DMS114 treated with DMSO at 0.1 percent for 48 hours (cell line): ENCODE data around the gene CACNA1B.

Experiments
- DNase-seq: peaks from one replicate; lab custom pipeline; 2025; ENCODE audit not compliant: unreplicated experiment; lab: John Stamatoyannopoulos, UW

Gene CACNA1B

DNA sequence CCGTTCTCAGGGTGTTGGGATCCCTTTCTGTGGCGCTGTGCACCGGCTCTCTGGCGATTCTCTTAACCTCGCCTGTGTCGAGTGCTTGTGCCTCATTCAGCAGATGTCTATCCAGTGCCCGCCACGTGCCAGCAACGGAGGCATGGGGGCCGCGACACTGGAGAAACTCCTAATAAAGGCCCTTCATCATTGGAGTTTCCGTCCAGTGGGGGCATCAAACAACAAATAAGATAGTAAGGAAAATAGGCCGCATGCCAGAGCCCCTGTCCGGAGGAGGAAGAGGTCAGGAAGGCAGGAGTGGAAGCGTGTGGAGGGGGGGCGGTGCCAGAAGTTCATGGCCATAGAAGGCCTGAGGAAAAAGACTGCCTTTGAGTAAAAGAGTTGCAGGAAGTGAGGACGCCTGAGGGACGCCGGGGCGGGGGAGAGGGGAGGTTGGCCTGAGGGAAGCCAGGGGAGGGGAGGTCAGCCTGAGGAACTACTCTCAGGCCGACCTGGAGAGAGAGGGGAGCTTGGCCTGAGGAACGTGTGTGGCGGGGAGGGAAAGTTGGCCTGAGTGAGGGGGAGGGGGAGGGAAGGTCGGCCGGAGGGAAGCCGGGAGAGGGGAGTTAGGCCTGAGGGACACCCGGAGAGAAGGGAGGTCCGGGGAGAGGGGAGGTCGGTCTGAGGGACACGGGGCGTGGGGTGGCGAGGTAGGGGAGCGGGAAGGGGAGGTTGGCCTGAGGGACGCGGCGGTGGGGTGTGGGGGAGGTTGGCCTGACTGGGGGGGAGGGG lies 82.2 kb downstream of the CACNA1B start:
- DNase-seq: no peak

DNA sequence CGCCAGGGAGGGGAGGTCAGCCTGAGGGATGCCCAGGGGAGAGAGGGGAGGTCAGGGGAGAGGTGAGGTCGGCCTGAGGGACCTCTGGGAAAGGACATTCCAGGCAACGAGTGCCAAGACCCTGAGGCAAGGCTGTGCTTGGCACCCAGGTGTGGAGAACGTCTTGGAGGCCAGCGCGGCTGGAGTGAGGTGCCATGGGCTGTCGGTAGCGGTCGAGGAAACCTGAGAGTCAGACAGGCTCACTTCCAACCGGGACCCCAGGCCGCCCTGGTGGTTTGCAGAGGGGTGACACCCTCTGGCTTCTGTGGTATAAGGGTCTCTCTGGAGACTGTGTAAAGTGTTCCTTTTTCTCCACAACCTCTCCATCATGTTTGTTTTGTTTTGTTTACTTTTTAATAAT lies 82.9 kb downstream of the CACNA1B start:
- no peak for DNase-seq

DNA sequence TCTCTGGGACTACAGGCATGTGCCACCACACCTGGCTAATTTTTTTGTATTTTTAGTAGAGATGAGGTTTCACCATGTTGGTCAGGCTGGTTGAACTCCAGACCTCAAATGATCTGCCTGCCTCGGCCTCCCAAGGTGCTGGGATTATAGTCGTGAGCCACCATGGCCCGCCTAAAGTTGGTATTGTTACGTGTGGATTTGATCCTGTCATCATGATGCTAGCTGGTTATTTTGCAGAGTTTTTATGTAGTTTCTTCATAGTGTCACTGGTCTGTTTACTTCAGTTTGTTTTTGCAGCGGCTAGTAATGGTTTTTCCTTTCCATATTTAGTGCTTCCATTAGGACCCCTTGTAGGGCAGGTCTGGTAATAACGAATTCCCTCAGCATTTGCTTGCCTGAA lies 85.9 kb downstream of the CACNA1B start:
- no peak for DNase-seq

DNA sequence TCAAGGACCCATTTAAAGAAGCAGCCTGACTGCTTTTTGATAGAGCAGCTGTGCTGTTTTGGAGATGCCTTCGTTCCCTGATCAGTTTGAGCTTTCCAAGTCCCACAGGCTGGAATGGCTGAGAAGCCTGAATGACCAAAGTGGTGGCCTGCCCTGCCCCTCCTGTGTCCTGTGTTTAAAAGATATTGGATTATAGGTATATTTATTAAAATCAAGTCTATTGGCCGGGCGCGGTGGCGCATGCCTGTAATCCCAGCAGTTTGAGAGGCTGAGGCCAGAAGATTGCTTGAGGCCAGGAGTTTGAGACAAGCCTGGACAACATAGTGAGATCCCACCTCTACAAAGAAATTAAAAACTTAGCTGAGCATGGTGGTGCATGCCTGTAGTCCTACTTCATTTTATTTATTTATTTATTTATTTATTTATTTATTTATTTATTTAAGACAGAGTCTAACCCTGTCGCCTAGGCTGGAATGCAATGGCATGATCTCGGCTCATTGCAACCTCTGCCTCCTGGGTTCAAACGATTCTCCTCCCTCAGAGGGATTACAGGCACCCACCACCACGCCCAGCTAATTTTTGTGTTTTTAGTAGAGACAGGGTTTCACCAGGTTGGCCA lies 87.7 kb downstream of the CACNA1B start:
- no peak for DNase-seq

DNA sequence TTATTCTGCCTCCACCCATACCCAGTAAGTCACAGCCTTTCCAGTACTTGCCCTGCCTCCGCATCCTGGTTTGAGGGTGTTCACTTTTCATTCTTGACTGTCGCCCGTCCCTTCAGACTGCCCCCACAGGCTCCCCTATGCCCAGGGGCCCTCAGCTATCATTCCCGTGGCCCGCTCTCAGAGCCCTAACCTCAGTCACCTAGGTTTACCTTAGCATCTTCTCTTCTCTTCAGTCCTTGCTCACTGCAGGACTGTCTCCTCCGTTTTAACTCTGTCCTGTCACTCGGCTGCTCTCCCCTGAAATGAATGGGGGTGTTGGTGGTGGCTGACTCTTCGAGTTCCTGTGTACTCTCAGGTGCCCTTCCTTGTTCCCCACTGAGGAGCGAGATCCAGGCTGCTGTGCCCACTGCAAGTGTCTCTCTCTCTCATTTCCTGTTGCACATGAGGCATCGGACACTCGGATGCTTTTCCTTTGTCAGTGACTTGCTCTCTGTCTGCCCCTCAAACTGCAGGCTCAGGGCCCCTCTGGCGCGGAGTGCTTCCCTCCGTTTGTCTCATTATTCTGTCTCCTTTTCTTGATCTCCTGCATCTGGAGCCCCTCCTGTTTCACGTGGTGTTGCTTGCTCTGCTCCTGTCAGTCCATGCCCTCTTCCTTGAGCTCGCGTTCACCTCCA lies 89.8 kb downstream of the CACNA1B start:
- no peak for DNase-seq

DNA sequence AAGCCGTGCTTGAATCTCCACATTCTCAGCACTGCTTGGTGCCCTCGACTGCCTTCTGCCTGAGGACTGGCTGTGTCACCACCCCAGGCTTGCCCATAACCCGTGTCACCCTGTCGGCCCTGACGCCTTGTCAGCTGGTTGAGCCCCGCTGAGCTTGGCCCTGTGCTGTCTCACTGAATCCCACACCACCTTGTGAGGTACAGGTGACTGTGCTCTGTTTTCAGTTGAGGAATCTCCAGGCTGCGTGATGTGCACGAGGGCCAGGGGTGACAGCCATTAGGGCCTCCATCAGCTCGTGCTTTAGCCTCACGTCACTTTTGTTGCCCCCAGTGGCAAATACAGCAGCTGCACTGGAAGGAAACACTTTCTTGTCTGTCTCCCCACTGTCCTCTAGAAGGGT lies 90.7 kb downstream of the CACNA1B start:
- DNase-seq: no peak

DNA sequence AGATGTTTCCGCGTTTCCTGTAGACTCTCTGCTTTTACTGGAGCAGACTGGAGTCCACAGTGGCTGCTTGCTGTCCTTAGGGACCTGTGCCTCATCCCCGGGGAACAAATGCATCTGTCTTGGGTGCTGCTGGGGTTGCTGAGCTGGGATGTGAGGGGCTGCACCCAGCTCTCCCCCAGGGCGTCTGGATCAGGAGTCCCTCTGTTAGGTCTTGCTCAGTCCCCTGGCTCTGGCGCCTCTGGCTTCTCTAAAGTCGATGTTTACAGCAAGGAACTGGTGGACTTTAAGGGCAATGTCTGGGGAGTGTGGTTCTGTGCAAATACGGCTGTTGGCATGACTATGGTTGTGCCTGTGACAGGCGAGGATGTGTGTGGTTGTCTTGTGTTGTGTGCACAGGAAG lies 91.4 kb downstream of the CACNA1B start:
- no peak for DNase-seq

DNA sequence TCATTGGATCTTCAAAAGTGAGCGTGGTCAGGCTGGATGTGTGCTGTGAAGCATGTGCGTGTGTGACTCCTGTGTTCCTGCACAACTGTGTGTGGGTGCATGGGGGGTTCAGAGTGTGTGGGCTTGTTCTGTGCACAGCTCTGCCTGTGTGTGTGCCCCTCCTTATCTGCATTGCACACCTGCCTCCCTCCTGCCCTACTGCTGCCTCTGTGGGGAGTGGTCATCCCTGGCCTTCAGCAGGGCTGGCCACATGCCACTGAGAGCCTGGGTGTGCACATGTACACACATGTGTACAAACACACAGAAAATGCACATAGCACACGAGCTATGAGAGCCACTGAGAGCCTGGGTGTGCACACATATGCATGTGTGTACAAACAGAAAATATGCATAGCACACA lies 92.1 kb downstream of the CACNA1B start:
- DNase-seq: no peak

DNA sequence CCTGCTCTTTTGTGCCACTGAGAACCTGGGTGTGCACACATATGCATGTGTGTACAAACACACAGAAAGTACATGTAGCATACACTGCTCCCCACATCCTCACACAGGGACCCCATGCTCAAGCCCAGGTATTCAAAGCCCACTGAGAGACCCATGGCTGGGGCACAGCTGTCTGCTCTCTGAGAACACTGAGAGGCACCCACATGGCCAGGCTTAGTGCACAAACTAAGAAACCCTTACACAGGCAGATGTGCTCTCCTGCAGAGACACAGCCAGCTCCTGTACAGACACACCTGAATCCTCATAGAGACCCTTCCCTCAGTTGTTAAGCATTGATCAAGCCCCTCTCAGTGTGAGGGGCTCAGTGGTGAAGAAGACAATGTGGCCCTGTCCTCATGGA lies 92.5 kb downstream of the CACNA1B start:
- no peak for DNase-seq

DNA sequence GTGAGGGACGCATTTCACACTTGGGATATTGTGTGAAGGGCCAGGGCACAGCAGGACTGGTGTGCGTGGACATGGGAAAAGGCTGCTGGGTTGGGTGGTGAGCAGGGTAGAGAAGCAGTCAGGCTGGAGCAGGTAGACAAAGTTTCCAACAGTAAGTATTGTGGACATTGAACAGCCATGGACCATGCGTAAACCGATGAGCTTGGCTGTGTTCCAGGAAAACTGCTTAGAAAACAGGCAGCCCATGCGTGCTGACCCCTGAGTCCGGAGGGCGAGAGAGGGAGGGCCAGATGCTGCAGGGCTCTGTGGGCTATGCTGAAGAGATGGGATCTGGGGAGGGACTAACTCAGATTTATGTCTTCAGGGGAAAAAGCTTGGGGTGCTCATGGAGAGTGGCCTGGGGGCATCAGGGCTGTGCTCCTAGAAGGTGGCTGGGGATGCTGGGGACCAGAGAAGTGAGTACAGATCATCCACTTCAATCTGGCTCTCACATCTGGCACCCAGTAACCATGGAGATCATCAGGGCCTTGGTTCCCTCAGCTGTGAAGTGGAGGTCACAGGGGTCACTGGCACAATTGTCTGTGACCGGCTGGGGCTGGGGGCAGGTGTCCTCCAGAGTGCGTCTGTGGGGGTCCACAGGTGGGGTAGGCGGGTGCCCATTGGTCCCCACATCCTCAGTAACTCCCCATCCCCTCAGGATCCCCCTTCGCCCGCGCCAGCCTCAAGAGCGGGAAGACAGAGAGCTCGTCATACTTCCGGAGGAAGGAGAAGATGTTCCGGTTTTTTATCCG lies 93.3 kb downstream of the CACNA1B start:
- DNase-seq: no peak

DNA sequence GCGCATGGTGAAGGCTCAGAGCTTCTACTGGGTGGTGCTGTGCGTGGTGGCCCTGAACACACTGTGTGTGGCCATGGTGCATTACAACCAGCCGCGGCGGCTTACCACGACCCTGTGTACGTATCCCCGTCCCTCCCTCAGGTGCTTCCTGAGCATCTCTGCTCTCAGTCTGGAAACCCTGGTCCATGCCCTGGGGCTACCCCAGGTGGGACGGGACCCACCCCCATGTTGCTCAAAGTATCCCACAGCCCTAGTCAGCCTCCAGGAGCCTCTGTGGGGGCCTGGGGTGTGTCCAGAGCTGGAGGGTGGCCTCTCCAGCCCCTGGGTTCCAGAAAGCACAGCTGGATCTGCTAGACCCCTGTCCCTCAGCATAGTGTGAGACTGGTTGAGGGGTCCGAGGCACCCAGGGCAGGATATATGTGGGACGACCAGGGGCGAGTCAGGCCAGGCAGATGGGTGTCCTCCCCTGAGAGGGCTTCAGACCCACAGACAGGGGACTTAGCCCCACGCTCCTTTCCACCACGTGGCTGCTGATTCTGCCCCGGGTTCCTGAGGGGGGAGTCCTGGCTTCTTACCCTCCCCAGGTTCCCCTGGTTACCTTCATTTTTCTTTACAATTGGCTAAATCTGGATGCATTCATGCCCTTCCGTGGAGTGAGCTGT lies 94.0 kb downstream of the CACNA1B start:
- no peak for DNase-seq

DNA sequence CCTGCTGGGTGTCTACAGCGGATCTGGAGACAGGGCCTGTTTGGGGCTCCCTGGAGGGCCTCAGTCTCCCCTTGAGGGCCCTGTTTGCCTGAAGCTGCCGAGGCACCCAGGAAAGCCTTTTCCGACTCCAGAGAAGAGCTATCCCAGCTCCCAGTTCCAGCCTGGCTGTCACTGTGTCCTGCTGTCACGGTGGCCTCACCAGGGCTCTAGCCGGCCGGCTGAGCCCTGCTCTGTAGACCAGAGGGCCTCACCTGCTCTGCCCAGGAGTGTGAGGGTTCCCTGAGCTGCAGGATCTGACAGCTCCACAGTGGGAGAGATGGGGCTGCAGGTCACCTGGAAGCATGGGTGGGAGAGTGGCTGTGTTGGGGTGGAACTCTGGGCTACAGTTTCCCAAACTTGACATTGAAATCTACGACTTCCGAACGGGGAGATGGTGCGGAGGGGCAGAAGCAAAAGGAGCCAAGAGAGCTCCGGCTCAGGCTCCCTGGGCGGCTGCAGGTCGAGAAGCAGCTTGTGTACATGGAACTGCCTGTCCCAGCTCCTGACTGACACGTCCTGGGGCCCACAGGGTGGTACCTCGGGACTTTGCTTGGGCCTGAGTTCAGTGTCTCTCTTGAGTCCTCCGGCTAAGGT lies 94.9 kb downstream of the CACNA1B start:
- DNase-seq: no peak

DNA sequence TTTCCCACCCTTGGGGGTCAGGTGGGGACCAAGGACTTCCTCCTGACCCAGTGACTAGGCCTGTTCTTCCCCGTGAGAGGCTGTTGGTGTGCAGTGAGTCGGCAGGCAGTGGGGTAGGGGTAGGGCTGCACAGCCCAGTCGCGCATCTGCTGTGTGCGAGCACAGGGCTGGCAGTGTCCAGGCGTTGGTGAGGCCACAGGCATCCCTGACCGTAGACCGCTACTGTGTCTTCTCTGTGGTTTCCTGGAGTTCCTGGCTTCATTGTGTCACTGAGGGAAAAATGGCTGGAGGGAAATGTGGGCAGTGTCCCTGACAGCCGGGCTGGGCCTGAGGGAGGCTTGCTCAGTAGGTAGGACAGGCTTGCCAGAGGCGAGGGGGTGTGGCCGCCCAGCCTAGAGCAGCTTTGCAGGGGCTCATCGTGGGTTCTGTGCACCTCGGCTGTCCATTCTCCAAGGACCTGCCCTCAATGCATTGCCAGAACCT lies 95.4 kb downstream of the CACNA1B start:
- DNase-seq: no peak

DNA sequence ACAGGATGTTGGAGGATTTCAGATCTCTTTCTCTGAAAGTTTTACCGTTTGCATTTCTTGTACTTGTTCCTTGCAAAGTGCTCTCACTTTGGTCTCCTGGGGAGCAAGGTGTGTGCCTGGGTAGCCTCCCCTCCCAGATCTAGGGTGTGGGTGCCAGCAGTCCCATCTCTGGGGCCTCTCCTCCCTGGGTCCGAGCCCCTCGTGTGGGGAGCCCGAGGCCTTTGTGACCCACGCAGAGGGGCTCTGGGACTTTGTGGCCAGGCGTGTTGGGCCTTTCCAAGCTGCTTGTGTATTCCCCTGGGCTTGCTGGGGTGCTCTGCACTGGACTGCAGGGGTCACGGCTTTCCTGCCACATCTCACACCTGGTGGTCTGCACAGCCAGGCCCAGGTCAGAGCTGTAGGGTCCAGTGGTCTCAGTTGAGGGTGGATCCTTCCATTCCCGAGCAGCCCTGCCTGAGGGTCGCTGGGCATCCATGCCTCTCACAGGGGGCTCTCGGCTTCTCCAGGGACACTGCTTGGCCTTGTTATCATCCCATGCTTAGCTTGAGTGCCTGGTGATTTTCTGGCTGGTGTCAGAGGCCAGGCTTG lies 96.3 kb downstream of the CACNA1B start:
- no peak for DNase-seq

DNA sequence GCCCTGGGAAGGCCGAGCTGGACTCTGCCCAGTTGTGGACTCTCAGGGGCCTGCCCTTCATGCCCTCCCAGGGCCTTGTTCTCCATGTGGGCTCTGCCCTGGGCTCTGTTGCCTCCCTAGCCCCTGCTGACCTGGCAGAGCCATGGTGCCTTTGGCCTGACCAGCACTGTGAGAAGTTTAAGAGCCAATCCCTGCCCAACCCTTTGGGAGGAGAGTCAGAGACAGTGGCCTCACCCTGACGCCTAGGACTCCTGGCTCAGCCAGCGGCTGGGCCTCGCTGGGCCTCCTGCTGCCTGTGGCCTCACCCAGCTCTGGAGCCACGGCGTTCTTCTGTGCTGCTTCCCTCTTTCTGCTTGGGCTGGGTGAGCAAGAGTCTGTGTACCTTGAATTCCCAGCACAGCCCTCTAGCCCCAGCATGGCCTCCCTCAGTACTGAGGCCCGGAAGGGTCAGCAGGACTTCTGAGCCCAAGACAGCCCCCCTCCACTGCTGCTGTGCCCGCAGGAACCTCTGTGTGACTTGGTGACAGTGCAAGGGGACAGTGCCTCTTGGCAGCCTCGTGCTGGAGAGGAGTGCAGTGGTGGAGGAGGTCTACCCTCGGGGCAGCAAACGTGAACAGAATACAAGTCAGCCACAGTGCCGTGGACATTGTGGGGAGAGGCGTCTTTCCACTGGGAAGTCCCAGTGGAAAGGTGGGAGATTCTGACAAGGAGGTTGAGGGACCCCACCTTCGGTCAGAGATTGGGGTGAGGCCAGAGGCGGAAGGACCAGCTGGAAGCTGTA lies 97.4 kb downstream of the CACNA1B start:
- DNase-seq: no peak

DNA sequence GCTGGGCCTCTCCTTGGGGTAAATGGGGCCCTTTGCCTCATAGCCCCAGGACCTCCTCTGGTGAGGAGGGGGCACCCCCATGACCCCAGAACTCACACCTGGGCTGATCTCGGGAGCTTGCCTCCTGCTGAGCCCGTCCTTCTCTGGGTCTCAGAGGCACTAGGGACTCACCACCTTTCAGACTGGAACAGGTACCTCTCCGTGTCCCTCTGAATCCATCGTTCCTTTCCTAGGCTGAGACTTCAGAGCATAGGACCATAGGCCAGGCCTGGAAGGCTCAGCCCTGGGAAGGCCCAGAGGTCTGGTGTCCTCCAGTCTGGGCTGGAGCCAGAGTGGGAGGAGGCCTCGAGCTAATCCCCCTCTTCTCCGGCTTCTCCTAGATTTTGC lies 97.9 kb downstream of the CACNA1B start:
- DNase-seq: no peak

DNA sequence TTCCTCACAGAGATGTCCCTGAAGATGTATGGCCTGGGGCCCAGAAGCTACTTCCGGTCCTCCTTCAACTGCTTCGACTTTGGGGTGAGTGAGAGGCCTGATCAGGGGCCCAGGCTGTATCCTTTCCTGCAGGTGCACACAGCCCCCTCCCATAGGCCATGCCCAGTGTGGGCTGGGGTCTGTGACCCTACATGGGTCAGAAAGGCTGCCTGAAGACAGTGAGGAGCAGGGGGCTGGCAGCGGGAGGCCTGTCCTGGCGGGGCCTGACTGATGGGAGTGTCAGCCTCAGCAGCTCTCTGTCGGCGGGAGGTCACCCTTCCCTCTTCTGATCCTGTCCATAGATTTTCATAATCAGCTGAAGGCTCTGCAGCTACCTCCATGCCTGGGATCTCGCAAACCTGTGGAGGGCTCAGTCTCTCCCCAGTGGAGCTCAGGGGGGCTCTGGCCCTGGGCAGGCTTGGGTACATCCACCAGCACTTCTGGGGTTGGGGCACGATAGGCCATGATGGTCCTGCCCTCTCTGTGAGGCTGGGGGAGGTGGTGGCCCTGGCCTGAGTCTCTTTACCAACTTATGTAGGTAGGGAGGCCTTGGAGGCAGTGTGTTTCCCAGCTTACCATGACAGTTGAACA lies 98.5 kb downstream of the CACNA1B start:
- DNase-seq: no peak

DNA sequence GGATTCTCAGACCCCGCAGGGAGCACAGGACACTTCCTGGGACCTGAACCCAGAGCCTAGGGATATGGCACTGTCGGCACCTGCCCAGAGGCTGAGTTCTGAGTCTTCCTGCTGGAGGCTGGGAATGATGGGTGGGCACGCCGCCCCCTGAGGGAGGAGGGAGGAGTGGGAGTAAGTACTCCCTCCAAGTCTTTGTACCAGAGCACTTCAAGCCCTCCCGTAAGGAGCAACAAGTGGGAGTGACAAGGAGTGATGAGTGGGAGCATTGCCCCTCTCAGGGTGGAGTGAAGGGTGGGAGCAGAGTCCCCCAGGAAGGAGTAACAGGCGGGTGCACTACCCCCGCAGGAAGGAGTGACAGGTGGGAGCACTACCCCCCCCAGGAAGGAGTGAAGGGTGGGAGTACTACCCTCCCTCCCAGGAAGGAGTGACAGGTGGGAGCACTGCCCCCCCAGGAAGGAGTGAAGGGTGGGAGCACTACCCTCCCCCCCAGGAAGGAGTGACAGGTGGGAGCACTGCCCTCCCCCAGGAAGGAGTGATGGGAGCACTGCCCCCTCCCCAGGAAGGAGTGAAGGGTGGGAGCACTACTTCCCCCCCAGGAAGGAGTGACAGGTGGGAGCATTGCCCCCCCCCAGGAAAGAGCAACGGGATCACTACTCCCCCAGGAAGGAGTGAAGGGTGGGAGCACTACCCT lies 100.1 kb downstream of the CACNA1B start:
- no peak for DNase-seq
